RWPE2 (cell line): Measurements from ENCODE around the gene CUBN.

ENCODE experiments used
- ATAC-seq: fragments of 200-7000 bp; cut with Tn5 transposase; 3 replicates; pipeline ENCODE4 v1.9.1; 2021; ENCODE audit warnings: low read depth
- DNase-seq: peaks from one replicate; pipeline ENCODE4 v3.0.0-alpha.2; 2020; ENCODE audit warnings: low spot score
- H3K27ac ChIP-seq: fragments of 450-650 bp; 2 replicates; pipeline ENCODE4 v1.5.1; 2017; ENCODE audit warnings: mild to moderate bottlenecking; ENCODE audit not compliant: poor library complexity, severe bottlenecking
- H3K27me3 ChIP-seq: fragments of 250-450 bp; sonication (Bioruptor Pico); 2 replicates; pipeline ENCODE4 v1.5.1; 2021; ENCODE audit warnings: mild to moderate bottlenecking, moderate library complexity; ENCODE audit not compliant: insufficient read depth, poor library complexity, severe bottlenecking
- H3K36me3 ChIP-seq: fragments of 250-450 bp; sonication (Bioruptor Pico); 2 replicates; pipeline ENCODE4 v1.5.1; 2020; ENCODE audit warnings: low read depth, mild to moderate bottlenecking, moderate library complexity
- H3K4me1 ChIP-seq: fragments of 250-450 bp; sonication (Bioruptor Pico); 2 replicates; pipeline ENCODE4 v1.5.1; 2021; ENCODE audit warnings: mild to moderate bottlenecking, moderate library complexity; ENCODE audit not compliant: insufficient read depth, poor library complexity, severe bottlenecking
- H3K4me3 ChIP-seq: fragments of 250-450 bp; sonication (Bioruptor Pico); 2 replicates; pipeline ENCODE4 v1.5.1; 2021; ENCODE audit warnings: mild to moderate bottlenecking, moderate library complexity; ENCODE audit not compliant: severe bottlenecking
- H3K9me3 ChIP-seq: fragments of 250-450 bp; sonication (Bioruptor Pico); 2 replicates; pipeline ENCODE4 v1.5.1; 2021; ENCODE audit warnings: mild to moderate bottlenecking, moderate library complexity; ENCODE audit not compliant: severe bottlenecking
- CTCF ChIP-seq: fragments of 450-650 bp; IDR thresholded peaks from one replicate; pipeline ENCODE4 v1.5.1; 2017; ENCODE audit warnings: mild to moderate bottlenecking, moderate library complexity; ENCODE audit not compliant: poor library complexity, severe bottlenecking

Gene CUBN

GRCh38 chr10:17043586-17043985 lies 86.0 kb downstream of the CUBN start:
- no peaks in the 10 kb centered on the region for H3K27me3 ChIP-seq
- no peak for TF ChIP-seq CTCF
- H3K4me3 ChIP-seq, result no peak overlapping the region
- H3K9me3 ChIP-seq, result no peaks in the 10 kb centered on the region
- DNase-seq (no peak), ATAC-seq (no peak)
- no peaks in the 10 kb centered on the region for H3K36me3 ChIP-seq
- H3K4me1 ChIP-seq, result no peaks in the 10 kb centered on the region
- H3K27ac ChIP-seq, result no peak overlapping the region

- H3K4me3 ChIP-seq, result no peak overlapping the region
- ATAC-seq (no peak), DNase-seq (no peak)
- no peaks in the 10 kb centered on the region for H3K36me3 ChIP-seq
- no peak overlapping the region for H3K27ac ChIP-seq
- no peaks in the 10 kb centered on the region for H3K27me3 ChIP-seq
- no peaks in the 10 kb centered on the region for H3K4me1 ChIP-seq
- no peak for TF ChIP-seq CTCF
- no peaks in the 10 kb centered on the region for H3K9me3 ChIP-seq
Observed at GRCh38 chr10:17041626-17042520, 87.7 kb downstream of the CUBN start.

GRCh38 chr10:17038627-17039026 lies 91.0 kb downstream of the CUBN start:
- Histone ChIP-seq H3K4me1 (no peaks in the 10 kb centered on the region), H3K4me3 (no peak overlapping the region), H3K9me3 (no peaks in the 10 kb centered on the region), H3K27ac (no peak overlapping the region), H3K36me3 (no peaks in the 10 kb centered on the region), H3K27me3 (no peaks in the 10 kb centered on the region)
- TF ChIP-seq CTCF, result no peak
- ATAC-seq (no peak), DNase-seq (no peak)

GRCh38 chr10:17037910-17038309 lies 91.7 kb downstream of the CUBN start:
- no peak overlapping the region for H3K27ac ChIP-seq
- no peaks in the 10 kb centered on the region for H3K9me3 ChIP-seq
- H3K4me3 ChIP-seq, result no peak overlapping the region
- no peaks in the 10 kb centered on the region for H3K36me3 ChIP-seq
- no peaks in the 10 kb centered on the region for H3K27me3 ChIP-seq
- no peak for TF ChIP-seq CTCF
- DNase-seq, result no peak
- no peak for ATAC-seq
- no peaks in the 10 kb centered on the region for H3K4me1 ChIP-seq

- H3K36me3 ChIP-seq, result no peaks in the 10 kb centered on the region
- DNase-seq (no peak), ATAC-seq (no peak)
- no peaks in the 10 kb centered on the region for H3K4me1 ChIP-seq
- no peak overlapping the region for H3K27ac ChIP-seq
- H3K27me3 ChIP-seq, result no peaks in the 10 kb centered on the region
- no peaks in the 10 kb centered on the region for H3K9me3 ChIP-seq
- no peak for TF ChIP-seq CTCF
- no peak overlapping the region for H3K4me3 ChIP-seq
Observed at GRCh38 chr10:17035446-17035845, 94.2 kb downstream of the CUBN start.
